GM19193 (cell line): Measurements from ENCODE around the gene GRK7.

Source experiments
- POLR2A ChIP-seq: IDR thresholded peaks from 4 replicates; pipeline ENCODE4 v1.6.1; 2011; ENCODE audit not compliant: insufficient read depth, insufficient read length; ENCODE audit errors: extremely low read depth

Gene GRK7

DNA sequence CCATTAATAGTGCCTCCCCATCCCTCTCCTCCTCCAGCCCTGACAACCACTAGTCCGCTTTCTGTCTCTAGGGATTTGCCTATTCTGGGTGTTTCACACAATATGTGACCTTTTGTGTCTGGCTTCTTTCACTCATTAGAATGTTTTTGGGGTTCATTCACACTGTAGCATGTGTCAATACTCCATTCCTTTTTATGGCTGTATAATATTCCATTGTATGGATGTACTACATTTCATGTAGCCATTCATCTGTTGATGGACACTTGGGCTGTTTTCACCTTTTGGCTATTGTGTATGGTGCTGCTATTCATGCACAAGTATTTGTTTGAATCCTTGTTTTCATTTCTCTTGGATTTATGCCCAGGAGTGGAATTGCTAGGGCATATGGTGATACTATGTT, 16.5 kb downstream of the GRK7 start:
- TF ChIP-seq POLR2A, result no peak

- TF ChIP-seq POLR2A, result no peak
Observed at GRCh38 chr3:141782386-141782932, 19.3 kb downstream of the GRK7 start.

DNA sequence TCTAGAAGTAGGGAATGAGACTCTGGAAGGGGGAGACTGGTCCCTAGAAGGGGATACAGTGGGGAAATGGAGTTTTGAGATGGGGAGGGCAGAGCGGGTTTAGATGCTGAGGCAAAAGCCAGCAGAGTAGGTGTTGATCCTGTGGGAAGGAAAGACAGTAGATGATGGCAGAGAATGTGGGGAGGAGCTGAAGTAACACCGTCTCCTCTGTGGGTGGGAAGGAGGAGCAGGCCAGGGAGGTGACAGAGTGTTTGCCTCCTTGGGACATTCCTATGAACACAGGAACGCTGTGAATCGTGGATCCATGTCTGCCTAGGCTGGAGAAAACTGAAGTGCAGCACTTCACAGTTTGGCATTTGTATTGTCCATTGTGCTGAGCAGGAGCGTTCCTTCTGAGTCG, 20.4 kb downstream of the GRK7 start:
- TF ChIP-seq POLR2A, result no peak

DNA sequence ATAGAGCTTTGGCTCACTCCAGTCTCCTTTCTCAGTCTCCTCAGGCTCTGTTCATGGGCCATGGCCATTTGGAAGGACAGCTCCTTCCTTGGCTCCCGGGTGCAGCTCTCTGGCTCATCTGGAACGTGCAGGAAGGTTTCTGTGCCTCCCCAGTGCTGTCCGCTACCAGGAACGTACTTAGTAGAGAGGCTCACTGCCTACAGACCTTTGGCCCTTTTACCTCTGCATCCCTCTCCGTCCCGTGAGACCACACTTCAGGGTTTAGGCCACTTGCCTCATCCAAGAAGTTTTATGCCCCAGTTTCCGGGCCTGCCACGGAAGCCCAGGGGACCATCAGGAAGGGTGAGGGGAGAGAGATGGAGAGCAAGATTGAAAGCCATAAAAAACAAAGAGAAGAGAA, 20.9 kb downstream of the GRK7 start:
- TF ChIP-seq POLR2A, result no peak

DNA sequence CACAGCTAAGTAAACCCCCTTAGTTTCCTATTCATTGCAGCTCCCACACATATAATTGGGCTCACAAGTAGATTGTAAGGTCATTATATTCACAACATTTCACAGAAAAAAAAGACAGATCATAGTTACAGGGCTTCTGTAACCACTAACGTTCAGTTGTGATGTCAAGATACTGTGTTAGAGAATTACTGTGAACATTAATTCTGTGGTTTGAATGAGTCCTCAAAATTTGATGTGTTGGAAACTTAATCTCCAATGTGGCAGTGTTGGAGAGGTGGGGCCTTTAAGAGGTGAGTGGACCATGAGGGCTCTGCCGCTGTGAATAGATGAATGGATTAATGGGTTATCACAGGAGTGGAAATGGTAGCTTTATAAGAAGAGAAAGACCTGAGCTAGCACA, 21.3 kb downstream of the GRK7 start:
- no peak for TF ChIP-seq POLR2A

GRCh38 chr3:141788149-141788548, 24.9 kb downstream of the GRK7 start:
- TF ChIP-seq POLR2A, result no peak

DNA sequence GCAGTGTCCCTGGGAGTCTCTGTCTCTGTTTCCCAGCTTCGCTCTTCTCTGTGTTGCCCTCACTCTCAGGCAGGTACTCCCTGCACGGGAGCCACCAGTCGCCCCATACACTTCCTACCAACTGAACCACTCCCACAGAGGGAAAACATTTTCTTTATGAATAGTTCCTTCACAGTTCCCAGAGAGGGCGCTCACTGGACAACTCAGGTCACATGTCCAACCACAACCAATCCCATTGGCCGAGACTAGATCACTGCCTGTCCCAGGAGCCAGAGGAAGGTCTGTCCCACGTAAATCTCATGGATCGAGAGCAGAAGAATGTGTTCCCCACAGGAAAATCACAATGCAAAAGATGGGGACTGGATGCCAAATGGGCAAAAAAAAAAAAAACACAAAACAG, 26.1 kb downstream of the GRK7 start:
- TF ChIP-seq POLR2A, result no peak

DNA sequence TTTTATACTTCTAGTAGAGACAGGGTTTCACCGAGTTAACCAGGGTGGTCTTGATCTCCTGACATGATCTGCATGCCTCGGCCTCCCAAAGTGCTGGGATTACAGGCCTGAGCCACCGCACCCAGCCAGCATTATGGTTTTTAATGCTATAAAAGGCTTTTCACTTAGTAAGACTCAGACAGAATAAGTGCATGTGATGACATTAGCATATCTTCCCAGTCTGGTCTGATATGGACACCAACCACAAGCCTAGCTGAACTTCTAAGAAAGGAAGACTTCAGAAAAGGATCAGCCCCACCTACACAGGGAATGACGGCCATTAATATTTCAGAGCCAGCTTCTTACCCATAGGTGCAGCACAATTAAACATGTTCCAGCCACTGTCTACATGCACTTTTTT, 27.0 kb downstream of the GRK7 start:
- TF ChIP-seq POLR2A, result no peak

DNA sequence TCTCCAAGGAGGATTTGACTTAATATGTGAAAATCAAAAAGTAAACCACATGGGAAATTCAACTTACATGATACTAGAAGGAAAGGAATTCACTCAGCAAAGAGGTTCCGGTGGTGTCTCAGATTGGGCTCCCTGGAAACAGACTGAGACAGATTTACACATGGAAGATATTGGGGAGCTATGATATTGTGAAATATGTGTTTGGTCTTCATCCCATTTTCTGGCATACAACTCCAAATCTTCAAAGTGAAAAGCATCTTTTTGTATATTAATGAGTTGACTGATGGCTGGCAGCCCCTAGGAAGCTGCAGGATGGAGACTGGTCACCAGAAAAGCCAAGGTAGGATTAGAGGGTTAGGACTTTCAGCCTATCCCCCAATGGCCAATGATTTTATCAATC, 29.3 kb downstream of the GRK7 start:
- TF ChIP-seq POLR2A, result no peak

DNA sequence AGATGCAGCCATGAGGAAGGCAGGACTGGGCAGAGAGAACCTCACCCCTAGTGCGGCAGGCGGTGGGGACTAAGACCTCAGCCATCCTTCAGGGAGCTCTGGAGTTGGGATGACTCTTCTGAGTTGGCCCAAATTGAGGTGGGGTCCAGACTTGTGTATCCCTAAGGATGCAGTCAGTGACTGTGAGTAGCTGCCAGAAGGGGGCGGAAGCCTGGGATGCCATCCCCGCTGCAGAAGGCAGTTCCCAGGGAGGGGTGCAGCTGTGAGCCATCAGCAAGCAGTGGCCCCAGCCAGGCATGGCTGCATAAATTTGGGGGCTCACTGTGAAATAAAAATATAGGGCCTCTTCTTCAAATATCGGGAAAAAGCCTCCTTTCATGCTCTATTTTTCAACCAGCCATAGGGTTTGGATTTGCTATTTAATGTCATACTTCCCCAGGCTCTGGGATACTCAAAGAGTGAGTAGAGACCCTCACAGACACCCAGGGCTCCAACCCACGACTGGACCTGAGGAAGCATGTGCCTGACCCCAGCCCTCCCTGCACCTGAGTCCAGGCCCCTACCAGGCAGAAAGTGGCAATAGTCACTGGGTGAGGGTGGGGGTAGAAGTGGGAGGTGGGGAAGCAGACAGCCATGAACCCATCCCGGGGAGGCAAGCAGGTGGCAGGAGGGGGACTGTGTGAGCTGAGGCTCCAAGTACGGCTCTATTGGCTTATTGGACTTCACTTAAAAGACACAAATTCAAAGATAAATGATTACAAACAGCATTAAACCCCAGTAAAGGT, 30.5 kb downstream of the GRK7 start:
- TF ChIP-seq POLR2A, result no peak

GRCh38 chr3:141795276-141795675, 32.1 kb downstream of the GRK7 start:
- TF ChIP-seq POLR2A, result no peak

DNA sequence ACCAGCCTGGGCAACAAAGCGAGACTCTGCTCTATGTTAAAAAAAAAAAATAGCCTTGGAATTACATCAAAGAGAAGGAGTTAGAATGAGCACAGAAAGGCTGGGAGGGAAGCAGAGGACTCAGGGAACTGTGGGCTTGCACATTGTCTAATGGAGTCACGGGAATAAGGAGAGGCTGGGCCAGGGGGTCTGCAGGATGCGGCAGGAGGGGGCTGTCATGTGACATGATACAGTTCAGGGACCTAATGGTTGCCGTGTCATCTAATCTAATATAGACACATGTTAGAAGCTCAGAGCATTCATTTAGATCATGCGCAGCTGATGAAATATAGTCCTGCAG, 32.5 kb downstream of the GRK7 start:
- TF ChIP-seq POLR2A, result no peak

GRCh38 chr3:141796081-141796888, 33.1 kb downstream of the GRK7 start:
- TF ChIP-seq POLR2A, result no peak

- no peak for TF ChIP-seq POLR2A
Observed at GRCh38 chr3:141796889-141797781, 33.9 kb downstream of the GRK7 start.
